AG04449 (cell line): ENCODE measurements around the gene TMEM163.

Source experiments
- CTCF ChIA-PET: fragments of 350-600 bp; formaldehyde crosslinking; extraction: SDS; loops from one replicate; lab custom pipeline; 2021; ENCODE audit warnings: antibody characterized with exemption; lab: Yijun Ruan, JAX
- POLR2A ChIA-PET: fragments of 400-600, 350-600 bp; formaldehyde crosslinking; extraction: SDS; loops from one replicate; lab custom pipeline; 2020; ENCODE audit warnings: antibody characterized with exemption, inconsistent platforms; lab: Yijun Ruan, JAX
- DNase-seq: peaks from one replicate; pipeline ENCODE4 v3.0.0-alpha.2; 2010; ENCODE audit warnings: low read depth, low spot score
- H3K4me3 ChIP-seq: 2 replicates; pipeline ENCODE4 v1.5.1; 2011; ENCODE audit warnings: low read depth, mild to moderate bottlenecking, control low read depth, low read length
- TF ChIP-seq, protein P1 (sequence below): IDR thresholded peaks from one replicate; pipeline ENCODE4 v1.5.1; 2011; ENCODE audit warnings: mild to moderate bottlenecking, moderate library complexity, low read length, control low read depth, inconsistent platforms; ENCODE audit not compliant: insufficient read depth; ENCODE audit errors: missing control alignments

TMEM163 gene

GRCh38 chr2:134671513-134671912, 47.3 kb downstream of the TMEM163 start:
- TF ChIP-seq, protein P1, sequence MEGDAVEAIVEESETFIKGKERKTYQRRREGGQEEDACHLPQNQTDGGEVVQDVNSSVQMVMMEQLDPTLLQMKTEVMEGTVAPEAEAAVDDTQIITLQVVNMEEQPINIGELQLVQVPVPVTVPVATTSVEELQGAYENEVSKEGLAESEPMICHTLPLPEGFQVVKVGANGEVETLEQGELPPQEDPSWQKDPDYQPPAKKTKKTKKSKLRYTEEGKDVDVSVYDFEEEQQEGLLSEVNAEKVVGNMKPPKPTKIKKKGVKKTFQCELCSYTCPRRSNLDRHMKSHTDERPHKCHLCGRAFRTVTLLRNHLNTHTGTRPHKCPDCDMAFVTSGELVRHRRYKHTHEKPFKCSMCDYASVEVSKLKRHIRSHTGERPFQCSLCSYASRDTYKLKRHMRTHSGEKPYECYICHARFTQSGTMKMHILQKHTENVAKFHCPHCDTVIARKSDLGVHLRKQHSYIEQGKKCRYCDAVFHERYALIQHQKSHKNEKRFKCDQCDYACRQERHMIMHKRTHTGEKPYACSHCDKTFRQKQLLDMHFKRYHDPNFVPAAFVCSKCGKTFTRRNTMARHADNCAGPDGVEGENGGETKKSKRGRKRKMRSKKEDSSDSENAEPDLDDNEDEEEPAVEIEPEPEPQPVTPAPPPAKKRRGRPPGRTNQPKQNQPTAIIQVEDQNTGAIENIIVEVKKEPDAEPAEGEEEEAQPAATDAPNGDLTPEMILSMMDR, result no peak
- ChIA-PET CTCF (no interaction called here), POLR2A (no interaction called here)
- no peak for DNase-seq
- H3K4me3 ChIP-seq, result no peak overlapping the region

GRCh38 chr2:134670955-134671354, 47.8 kb downstream of the TMEM163 start:
- H3K4me3 ChIP-seq, result no peak overlapping the region
- CTCF ChIA-PET, result no interaction called here
- DNase-seq, result no peak
- TF ChIP-seq, protein P1, result no peak
- POLR2A ChIA-PET, result no interaction called here

- CTCF ChIA-PET, result no interaction called here
- H3K4me3 ChIP-seq, result no peak overlapping the region
- POLR2A ChIA-PET, result no interaction called here
- TF ChIP-seq, protein P1, result no peak
- DNase-seq, result no peak
Measured at GRCh38 chr2:134669731-134670669, 48.8 kb downstream of the TMEM163 start.

DNA sequence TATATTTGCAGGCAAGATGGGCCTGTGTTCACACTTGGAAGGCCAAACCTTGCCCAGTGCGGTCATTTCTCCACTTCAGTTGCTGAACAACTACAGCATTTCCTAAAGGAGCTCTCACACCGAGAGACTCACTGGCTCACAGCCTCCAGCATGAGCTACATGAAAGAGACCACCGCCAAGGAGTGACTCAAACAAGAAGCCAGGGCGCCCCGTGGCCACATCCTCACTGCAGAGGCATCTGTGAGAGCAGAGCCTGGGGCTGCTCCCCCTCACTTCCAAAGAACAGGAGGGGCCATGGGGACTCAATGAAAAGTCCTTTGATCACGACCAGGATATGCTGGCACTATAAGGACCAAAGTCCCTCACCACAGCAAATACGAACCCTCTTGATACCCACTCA, 50.0 kb downstream of the TMEM163 start:
- H3K4me3 ChIP-seq, result no peak overlapping the region
- ChIA-PET POLR2A (no interaction called here), CTCF (no interaction called here)
- TF ChIP-seq, protein P1, result no peak
- no peak for DNase-seq

DNA sequence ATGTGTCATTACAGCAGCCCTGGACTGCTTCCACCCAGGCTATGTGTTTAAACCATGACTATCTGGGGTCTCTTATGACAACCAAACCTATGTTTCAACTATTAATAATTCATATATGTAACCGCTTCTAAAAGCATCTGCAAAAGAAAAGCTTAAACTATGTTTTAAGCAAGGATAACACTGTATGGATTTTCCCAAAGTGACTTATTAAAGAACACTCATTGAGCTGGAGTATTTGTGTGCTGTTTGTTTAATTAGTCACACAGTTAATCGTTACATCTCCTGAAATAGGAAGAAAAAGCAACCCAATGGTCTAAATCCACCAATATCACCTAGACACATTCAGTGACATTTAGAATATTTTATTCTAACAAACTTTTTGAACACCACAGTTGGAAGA, 51.3 kb downstream of the TMEM163 start:
- ChIA-PET CTCF (no interaction called here), POLR2A (no interaction called here)
- TF ChIP-seq, protein P1, result no peak
- no peak for DNase-seq
- H3K4me3 ChIP-seq, result no peak overlapping the region

DNA sequence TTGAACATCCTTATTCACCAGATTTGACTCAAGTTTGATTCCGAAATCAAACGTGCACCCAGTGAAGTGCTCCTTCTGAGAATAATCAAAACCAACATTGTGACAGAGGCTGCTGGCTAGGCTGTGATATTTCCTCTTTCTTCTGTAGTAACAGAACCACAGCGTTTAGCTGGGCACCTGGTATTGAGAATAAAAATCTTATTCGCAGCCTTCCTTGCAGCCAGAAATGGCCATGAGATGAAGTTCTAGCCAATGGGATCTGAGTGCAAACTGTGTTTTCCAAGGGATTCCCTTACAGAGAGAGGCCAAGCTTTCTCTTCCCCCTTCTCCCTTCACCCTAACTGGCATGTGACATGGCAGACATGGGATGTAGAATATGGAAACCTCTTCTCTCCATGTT, 51.7 kb downstream of the TMEM163 start:
- POLR2A ChIA-PET, result no interaction called here
- CTCF ChIA-PET, result no interaction called here
- TF ChIP-seq, protein P1, result no peak
- no peak overlapping the region for H3K4me3 ChIP-seq
- DNase-seq, result no peak
